Stimulated activated naive CD4-positive, alpha-beta T cell (primary cell): Measurements from ENCODE around the gene GMPPA.

Experiments
- DNase-seq, 6 experiments: peaks; one replicate each; lab custom pipeline; 2025; lab: John Stamatoyannopoulos, UW

GMPPA gene

DNA sequence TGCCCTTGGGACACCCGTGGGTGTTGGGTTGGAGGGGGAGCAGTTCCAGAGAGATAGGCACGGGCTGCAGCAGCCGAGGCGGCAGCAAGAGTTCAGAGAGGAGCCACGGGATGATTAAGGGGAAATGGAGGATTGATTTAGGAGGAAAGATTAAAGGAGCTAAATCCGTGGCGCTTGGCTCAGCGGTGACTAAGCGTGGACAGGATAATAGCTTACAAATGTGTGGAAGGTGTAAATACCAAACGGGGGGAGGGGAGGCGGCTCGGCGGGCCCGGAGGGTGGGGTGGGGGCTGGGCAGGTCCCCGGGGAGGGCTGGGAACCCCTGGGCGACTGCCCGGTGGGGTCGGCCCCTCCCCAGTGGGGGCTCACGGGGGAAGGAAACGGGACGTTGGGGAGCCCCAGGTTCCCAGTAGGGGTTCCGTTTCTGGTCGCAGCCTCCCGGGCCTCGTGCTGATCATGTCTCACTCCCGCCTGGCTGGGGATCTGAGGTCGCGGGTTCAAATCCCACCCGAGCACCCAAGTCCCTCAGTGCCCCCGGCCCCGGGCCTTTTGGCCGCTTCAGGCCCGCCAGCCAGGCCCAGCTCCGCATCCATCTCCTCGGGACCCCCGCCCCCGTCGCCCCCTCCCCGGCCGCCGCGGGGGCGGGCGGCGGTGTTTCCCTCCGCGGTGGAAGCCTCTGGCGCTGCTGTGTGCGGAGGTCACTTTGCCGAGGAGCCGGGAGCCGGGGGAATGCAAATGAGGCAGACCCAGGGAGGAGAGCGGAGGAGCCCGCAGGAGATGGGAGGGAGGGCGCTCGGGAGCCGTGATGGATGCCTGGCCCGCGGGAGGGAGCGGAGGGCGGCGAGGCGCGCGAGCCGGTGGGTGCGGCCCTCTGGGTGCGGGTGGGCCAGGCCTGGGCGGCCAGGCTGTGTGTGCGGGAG lies 23.7 kb downstream of the GMPPA start:
- DNase-seq = no peak

DNA sequence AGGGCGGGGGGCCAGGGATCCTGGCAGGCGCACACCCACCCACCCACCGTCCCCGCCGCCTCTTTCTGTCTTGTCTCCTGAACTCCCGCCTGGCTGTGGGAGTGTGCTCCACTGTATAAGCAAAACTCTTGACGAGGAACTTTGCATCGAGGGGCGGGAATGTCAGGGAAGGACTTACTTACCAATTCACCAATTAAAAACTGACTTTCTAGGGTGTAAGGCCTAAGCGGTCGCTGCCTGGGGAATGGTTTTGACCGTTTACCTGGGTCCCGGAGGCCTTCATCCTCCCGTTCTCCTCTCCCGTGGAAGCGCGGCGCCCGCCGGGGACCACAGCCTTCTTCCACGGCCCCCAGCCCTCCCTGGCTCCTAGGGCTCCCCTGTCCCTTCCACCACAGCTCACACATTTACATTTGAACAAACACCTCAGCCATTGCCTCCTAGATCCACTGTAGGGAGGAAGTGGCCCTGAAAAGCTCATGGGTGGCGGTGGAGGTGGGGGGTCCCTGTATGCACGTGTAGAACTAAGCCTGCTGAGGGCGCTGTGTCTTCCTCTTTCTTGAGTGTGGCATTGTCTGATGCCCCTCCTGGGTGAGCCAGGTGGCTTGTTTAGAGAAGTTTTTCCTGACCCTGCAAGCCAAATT lies 24.5 kb downstream of the GMPPA start:
- peak in 1 of 6 experiments; percentile 5 for DNase-seq

DNA sequence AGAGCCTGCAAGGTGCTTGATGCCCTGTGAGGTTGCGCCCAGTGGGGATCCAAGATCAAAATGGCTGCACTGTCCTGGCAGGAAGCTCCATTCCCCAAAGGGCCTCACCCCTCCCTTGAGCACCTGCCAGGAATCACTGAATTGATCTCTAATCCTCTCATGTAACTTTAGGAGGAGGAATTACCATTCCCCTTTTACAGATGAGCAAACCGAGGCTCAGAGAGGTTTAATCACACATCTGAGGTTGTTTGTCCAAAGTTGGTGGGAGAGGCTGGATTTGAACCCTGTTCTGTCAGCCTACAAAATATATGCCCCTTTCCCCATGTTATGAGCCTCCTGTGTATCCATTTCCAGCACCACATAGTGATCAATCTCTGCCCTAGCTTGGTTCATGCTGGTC lies 26.1 kb downstream of the GMPPA start:
- DNase-seq = no peak

DNA sequence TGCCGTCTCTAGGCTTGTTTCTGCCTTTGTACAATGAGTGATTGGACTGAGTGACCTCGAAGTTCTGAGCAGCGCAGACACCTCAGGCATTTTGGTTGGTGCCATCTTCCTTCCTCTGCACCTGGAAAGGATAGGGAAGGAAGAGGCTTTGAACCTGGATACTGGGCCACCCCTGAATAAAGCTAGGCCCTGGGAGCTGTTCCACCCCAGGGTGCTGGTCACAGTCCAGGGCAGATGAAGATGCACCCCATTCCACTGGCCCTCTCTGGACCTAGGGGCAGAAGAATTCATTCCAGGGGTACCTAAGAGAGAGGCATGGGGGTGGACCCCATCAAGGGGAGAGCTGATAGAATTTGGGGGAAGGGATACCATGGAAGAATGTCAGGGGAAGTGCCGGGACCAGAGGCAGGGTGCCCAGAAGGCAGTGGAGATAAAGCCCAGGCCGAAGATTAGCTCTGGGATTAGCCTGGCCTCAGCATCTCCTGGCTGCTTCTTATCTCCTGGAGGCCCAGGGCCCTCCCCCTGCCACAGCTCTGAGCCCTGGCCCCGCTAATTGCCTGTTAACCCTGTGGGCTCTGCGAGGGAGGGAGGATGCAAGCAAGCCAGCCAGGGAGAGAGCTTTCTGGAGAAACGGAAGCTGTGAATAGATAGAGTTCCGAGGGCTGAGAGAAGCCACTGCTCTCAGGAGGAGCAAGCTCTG lies 27.0 kb downstream of the GMPPA start:
- DNase-seq = no peak

DNA sequence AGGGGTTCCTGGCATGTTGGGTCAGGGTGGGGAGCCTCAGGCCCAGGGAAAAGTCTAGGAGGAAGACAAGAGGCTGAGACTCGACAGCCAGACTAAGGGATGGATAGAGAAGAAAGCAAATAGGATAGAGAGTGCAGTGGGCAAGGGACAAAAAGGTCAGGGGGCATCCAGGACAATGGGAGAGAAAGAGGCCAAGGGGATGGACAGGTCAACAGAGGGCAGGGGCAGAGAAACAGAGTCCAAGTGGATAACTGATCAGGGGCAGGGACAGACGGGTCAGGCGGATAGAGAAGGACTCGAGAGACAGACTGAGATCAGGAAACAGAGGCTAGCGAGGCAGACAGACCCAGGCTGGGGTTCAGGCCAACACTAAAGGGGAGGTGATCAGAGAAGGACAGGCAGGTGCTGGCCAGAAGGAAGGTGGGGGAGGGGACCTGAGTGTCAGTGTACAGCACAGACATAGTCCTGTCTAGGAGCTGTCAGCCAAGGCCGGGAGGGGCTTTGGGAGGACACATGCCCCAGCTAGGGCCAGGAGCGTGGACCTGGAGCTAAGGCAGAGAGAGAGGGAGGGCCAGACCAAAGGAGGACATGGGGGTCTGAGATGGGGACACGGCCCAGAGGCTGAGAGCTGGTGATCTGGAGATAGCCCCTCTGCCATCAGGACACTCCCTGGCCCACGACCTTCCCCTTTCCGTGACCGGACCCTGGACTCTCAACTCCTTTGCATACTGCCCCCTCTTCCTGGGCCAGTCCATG lies 27.8 kb downstream of the GMPPA start:
- DNase-seq = no peak

GRCh38 chr2:219527076-219527394 lies 28.3 kb downstream of the GMPPA start:
- no peak for DNase-seq

GRCh38 chr2:219527472-219527871 lies 28.8 kb downstream of the GMPPA start:
- no peak for DNase-seq

DNA sequence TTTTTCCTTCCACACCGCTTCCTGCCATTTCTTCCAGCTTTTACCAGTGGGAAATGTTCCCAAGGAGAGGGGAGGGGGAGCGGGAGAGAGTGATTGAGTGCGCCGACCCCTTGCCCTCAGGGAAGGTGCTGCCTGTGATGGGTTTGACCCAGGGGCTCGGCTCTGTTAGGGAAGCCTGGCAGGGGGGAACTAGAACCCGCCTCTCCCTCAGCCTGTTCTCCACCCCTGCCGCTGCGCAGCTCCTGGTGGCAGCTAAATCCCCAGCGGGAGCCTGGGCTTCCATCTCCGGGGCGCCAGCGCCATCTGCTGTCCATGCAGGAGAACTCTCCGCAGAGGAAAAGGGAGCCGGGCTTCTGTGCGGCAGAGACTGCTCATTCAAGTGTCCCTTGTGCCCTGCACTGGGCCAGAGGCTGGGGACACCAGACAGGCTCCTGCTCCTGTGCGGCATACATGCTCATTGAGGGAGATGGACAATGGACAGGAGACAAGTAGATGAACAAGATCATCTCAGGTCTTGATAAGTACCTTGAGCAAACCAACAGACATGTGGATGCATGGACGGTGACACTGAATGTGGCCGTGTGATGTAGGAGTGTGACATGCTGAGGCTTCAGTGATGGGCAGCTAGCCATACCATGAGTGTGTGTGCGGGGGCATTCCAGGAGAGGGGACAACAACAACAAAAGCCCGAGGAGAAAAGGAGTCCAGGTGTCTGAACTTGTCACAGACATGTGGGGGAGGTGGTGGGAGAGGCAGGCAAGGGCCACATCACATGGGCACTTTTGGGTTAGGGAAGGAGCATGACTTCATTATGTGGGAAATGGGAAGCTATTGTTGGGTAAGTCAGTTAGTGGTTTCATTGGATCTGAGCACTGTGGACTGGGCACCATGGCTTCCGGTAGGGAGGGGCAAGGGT lies 31.6 kb downstream of the GMPPA start:
- peak; percentile 55 to 86 (median 76) for DNase-seq

DNA sequence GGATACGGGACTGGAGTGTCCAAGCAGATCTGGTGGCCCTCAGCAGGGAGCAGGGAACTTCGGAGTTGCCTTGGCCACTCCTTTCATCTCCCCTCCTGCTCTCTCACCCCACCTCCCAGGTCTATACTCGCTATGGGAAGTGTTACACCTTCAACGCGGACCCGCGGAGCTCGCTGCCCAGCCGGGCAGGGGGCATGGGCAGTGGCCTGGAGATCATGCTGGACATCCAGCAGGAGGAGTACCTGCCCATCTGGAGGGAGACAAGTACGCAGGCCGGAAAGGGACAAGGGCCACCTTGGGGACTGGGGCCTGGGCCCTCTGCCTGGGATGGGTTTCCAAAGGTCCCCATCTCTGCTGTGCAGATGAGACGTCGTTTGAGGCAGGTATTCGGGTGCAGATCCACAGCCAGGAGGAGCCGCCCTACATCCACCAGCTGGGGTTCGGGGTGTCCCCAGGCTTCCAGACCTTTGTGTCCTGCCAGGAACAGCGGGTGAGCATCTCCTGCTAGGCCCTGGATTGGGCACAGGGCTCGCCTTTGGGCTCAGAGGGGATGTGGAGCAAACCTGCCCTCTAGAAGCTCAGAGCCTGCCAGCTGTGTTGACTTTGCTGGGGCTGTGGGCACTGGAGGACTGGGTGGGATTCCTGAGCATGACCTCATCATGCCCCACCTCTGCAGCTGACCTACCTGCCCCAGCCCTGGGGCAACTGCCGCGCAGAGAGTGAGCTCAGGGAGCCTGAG lies 33.1 kb downstream of the GMPPA start:
- DNase-seq = no peak

DNA sequence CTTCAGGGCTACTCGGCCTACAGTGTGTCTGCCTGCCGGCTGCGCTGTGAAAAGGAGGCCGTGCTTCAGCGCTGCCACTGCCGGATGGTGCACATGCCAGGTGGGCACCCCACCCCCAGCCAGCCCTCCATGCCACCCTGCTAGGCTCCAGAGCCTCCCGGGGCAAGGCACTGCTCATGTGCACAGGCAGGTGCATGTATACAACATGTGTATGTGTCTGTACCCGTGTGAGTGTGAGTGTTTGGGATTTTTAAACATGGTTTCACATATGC lies 33.6 kb downstream of the GMPPA start:
- DNase-seq = no peak

GRCh38 chr2:219533930-219534661 lies 35.4 kb downstream of the GMPPA start:
- no peak for DNase-seq

GRCh38 chr2:219536425-219536824 lies 37.7 kb downstream of the GMPPA start:
- no peak for DNase-seq

DNA sequence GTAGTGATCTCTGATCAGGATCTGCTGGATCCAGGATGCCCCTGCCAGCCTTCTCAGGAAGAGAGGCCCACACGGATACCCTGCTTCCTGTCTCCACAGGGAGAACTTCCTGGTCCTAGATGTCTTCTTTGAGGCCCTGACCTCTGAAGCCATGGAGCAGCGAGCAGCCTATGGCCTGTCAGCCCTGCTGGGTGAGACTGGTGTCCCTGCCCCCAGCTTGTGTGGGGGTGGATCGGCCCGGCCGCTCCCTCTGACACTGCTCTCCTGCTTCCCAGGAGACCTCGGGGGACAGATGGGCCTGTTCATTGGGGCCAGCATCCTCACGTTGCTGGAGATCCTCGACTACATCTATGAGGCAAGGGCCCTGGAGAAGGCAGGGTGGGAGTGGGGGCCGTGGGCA lies 38.3 kb downstream of the GMPPA start:
- DNase-seq = no peak

GRCh38 chr2:219537657-219538488 lies 39.2 kb downstream of the GMPPA start:
- no peak for DNase-seq

GRCh38 chr2:219538504-219538951 lies 39.8 kb downstream of the GMPPA start:
- no peak for DNase-seq

DNA sequence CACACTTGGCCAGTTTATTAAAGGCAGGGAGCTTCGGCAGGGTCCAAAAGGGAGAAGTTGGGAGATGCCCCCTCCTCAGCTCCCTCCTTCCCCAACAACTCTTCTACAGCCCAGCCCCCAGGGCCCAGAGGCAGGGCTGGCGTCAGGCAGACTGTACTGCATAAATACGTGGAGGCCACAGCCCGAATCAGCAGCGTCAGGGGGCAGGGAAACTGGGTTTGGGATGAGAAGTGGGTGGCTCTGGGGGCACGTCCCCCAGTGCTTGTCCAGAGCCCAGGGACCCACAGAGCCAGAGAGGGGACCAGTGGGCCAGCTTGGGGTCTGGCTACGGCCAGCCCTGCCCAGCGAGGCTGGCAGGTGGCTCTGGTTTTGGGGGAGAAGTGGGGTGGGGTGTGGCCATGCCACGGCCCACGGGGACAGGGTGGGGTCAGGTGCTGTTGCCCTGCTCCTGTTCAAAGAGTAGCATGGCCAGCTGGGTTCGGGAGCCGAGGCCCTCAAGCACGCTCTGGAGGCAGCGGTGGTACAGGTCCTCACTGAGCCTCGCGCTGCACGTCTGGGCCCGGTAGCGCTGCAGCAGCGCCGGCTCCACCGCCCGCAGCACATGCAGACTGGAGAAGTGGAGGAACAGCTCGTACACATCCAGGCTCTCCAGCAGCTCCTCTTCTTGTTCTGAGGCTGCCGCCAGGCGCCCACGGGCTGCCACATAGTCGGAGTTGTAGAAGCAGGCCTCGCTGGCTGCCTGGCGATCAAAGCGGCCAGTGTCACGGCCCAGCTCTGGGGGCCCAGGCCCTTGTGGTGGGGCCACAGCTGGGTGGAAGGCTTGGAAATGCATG lies 40.5 kb downstream of the GMPPA start:
- DNase-seq = no peak

DNA sequence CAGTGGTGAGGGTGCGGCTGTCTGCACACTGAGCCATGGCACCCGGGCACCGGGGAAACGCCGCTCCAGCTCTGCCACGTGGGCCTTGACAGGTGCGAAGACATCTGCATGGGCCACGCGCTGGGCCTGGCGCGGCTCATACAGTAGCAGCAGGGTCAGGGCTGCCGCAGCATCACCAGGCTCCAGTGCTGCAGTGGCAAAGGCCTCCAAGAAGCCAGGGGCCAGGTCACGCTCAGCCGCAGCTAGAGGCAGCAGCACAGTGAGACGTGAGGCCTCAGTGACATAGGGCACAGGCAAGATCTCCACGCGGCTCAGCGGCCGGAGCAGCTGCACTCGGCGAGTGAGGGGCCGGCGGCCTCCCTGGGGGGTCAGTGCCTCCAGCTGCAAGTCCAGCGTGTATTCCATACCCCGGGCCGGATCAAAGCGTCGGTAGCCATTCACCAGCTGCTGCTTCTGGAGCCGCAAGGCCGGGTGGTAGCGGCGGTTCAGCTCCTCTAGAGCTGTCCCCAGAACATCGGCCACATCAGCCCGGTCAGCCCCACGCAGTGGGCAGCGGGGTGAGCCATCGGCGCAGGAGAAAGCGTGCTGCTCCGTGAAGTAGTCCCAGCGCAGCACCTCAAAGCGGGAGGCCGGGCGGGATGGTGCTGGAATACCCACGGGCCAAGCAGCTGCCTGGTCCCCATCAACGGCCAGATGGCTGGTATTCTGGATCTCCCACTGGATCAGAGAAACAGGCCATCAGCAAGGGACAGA lies 41.4 kb downstream of the GMPPA start:
- no peak for DNase-seq
